Urinary bladder (tissue), 4 donors: ENCODE data around the gene SLC15A2. TPM values are rescaled to one million over a fixed set of nuclear protein-coding genes. Genes with fewer than 3 reads are reported as not detected.
"Not testable (repeated sequence)": the region's sequence is repeated elsewhere in the genome, so short reads cannot be mapped to it uniquely, and the experiment has no call there.

Experiments used
- DNase-seq: peaks from one replicate; pipeline ENCODE4 v3.0.0-alpha.2; 2015; ENCODE audit errors: extremely low spot score
- H3K27ac ChIP-seq: one replicate; pipeline ENCODE4 v1.5.1; 2013; ENCODE audit warnings: low read depth, mild to moderate bottlenecking, moderate library complexity
- H3K36me3 ChIP-seq: one replicate; pipeline ENCODE4 v1.6.1; 2013; ENCODE audit warnings: mild to moderate bottlenecking, moderate library complexity; ENCODE audit not compliant: insufficient read depth
- H3K4me1 ChIP-seq: one replicate; pipeline ENCODE4 v1.6.1; 2013; ENCODE audit warnings: mild to moderate bottlenecking, moderate library complexity; ENCODE audit not compliant: insufficient read depth
- H3K4me3 ChIP-seq: one replicate; pipeline ENCODE4 v1.5.1; 2013; ENCODE audit warnings: low read depth, low read length
- WGBS: extraction: QIAGEN DNeasy Blood & Tissue Kit; methylation state at CpG from one replicate; pipeline ENCODE4 v1.1.7; 2013; 5-methylcytosine and 5-hydroxymethylcytosine counted together
- polyA plus RNA-seq: library from polyadenylated mRNA; stranded (reverse); fragments of 200-250 nt; gene quantifications from one replicate; pipeline ENCODE4 v1.2.3, GENCODE V29; 2013
- total RNA-seq: library from RNA; depleted of rRNA; stranded (reverse); fragments of >200 nt; gene quantifications from one replicate; pipeline ENCODE4 v1.2.3, GENCODE V29; 2014
- donor health status: healthy with polysubstance abuse.
- donor health status: healthy.

Gene SLC15A2, protein sequence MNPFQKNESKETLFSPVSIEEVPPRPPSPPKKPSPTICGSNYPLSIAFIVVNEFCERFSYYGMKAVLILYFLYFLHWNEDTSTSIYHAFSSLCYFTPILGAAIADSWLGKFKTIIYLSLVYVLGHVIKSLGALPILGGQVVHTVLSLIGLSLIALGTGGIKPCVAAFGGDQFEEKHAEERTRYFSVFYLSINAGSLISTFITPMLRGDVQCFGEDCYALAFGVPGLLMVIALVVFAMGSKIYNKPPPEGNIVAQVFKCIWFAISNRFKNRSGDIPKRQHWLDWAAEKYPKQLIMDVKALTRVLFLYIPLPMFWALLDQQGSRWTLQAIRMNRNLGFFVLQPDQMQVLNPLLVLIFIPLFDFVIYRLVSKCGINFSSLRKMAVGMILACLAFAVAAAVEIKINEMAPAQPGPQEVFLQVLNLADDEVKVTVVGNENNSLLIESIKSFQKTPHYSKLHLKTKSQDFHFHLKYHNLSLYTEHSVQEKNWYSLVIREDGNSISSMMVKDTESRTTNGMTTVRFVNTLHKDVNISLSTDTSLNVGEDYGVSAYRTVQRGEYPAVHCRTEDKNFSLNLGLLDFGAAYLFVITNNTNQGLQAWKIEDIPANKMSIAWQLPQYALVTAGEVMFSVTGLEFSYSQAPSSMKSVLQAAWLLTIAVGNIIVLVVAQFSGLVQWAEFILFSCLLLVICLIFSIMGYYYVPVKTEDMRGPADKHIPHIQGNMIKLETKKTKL
- total RNA-seq (14.0 TPM), polyA plus RNA-seq (0.65 TPM)

DNA sequence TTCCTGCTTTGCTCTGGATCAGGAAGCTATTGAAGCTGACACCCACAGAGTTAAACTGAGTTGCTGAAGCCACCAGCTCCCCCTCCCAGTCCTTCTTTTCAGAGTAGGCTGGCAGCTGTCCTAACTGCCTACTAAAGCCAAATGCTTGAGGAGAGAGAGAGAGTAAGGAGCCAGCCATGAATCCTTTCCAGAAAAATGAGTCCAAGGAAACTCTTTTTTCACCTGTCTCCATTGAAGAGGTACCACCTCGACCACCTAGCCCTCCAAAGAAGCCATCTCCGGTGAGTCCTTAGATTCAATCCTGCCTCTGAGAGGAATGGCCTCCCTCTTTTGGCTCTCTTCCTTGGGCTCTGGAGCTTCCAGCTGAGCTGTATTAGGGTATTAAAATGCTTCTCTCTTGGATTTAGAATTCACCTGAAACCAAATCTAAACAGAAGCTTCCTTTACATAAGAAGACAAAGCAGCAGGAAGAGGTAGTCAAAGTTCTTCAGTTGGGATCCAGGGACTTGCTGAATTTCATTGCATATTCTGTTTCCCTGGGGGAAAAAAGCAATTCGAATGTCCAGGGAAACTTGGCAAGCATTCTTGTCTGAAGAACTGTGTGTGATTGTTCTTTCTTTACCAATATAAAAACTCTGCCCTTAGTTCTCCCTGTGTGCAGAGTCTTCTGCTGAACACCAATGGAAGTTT, at the start of gene SLC15A2:
Gene SLC15A2, plus strand, starts transcription at position 101 of the 690 bp plus-strand sequence. Its CDS starts 76 bp downstream, at position 177.
- DNase-seq, result no peak
- Histone ChIP-seq H3K36me3 (peaks cover 2% of the 10 kb centered on the region), H3K27ac (no peak within 1 kb of the TSS), H3K4me3 (no peak within 1 kb of the TSS), H3K4me1 (no peaks in the 10 kb centered on the region)
- 22% methylated on average over 3 of the region's 3 CpGs for WGBS

DNA sequence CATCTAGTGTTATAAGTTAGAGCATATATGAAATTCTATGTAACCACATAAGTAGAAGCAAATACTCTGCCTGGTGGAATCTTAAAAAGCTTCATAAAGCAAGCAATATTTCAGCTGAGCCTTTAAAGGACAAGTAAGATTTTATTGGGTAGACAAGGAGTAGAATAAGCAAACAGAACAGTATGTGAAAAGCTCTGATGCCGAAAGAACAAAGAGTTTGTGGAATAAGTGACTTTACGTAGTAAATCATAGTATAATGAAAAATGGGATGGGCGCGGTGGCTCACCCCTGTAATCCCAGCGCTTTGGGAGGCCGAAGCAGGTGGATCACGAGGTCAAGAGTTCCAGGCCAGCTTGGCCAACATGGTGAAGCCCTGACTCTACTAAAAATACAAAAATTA, 49.3 kb upstream of the SLC15A2 start:
- H3K27ac ChIP-seq, result no peak overlapping the region
- no peaks in the 10 kb centered on the region for H3K36me3 ChIP-seq
- H3K4me3 ChIP-seq, result no peak overlapping the region
- no peak for DNase-seq
- 90% methylated on average over 7 of the region's 7 CpGs for WGBS
- H3K4me1 ChIP-seq, result no peaks in the 10 kb centered on the region

DNA sequence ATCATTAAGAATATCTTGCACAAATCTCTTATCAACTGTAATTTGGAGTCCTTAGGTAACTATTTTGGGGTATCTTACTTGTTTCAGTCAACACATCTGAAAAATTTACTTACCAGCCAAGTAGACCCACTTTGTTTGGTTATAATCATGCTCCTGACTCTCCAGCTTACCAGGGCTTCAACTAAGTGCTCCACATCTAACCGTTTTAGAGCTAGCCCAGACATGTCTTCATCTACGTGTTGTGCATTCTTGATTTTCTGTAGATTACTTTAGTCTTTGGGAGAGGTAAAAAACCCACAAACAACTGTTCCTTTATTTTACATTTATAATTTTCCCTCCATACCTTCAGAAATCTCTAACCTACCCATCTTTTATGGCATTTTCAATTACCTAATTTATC, 41.9 kb upstream of the SLC15A2 start:
- 85% methylated on average over 2 of the region's 2 CpGs for WGBS
- no peaks in the 10 kb centered on the region for H3K4me1 ChIP-seq
- H3K27ac ChIP-seq, result no peak overlapping the region
- no peak overlapping the region for H3K4me3 ChIP-seq
- DNase-seq, result peak; percentile 4
- no peaks in the 10 kb centered on the region for H3K36me3 ChIP-seq

DNA sequence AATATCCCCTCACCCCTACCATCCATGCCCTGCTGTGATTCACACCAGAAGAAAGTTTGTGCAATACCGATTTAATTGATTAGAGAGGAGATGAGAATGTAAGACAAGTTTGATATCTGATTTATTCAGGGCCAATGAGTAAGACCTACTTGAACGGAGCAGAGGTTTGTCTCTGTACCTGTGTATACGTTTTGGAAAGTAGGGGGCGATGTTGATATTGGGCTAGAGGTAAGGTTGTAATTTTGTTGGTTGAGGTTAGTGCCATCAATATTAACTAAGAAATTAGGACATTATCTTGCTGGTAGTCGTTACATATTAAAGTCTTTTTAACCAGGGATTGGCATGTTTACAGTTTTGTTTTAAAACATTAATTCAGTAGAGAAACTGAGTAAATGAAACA, 38.6 kb upstream of the SLC15A2 start:
- no peak overlapping the region for H3K27ac ChIP-seq
- no peak overlapping the region for H3K4me3 ChIP-seq
- H3K36me3 ChIP-seq, result no peaks in the 10 kb centered on the region
- no peak for DNase-seq
- H3K4me1 ChIP-seq, result no peaks in the 10 kb centered on the region
- WGBS, result 31% methylated on average over 5 of the region's 5 CpGs

DNA sequence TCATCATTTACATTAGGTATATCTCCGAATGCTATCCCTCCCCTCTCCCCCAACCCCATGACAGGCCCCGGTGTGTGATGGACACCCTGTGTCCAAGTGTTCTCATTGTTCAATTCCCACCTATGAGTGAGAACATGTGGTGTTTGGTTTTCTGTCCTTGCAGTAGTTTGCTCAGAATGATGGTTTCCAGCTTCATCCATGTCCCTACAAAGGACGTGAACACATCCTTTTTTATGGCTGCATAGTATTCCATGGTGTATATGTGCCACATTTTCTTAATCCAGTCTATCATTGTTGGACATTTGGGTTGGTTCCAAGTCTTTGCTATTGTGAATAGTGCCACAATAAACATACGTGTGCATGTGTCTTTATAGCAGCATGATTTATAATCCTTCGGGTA, 36.4 kb upstream of the SLC15A2 start:
- H3K4me1 ChIP-seq, H3K27ac ChIP-seq, H3K36me3 ChIP-seq, DNase-seq, H3K4me3 ChIP-seq: not testable (repeated sequence)
- 95% methylated on average over 4 of the region's 5 CpGs for WGBS

DNA sequence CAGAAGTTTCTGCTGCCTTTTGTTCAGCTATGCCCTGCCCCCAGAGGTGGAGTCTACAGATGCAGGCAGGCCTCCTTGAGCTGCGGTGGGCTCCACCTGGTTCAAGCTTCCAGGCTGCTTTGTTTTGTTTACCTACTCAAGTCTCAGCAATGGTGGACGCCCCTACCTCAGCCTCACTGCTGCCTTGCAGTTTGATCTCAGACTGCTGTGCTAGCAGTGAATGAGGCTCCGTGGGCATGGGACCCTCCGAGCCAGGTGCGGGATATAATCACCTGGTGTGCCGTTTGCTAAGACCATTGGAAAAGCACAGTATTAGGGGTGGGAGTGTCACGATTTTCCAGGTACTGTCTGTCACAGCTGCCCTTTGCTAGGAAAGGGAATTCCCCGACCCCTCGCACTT, 31.0 kb upstream of the SLC15A2 start:
- not testable (repeated sequence) for DNase-seq, H3K4me1 ChIP-seq, H3K27ac ChIP-seq, H3K4me3 ChIP-seq, H3K36me3 ChIP-seq
- 97% methylated on average over 9 of the region's 9 CpGs for WGBS

DNA sequence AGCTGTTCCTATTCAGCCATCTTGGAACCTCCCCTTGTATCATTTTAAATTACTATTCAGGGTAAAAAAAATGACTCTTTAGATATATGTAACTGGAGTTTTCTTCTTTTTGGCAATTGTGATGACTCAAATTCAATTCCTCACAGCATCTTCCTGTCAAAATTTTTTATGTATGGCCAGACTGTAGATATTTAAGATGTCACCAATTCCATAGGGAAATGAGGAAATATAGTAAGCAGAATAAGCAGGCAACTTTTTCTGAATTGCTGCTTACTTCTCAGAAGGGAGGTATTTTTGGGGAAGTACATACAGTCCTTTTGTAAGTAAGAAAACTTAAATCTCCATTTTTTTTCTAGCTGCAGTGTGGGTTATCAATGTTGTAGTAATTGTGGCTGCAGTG, 30.4 kb upstream of the SLC15A2 start:
- Histone ChIP-seq H3K36me3 (no peaks in the 10 kb centered on the region), H3K27ac (no peak overlapping the region), H3K4me3 (no peak overlapping the region), H3K4me1 (no peaks in the 10 kb centered on the region)
- no peak for DNase-seq

DNA sequence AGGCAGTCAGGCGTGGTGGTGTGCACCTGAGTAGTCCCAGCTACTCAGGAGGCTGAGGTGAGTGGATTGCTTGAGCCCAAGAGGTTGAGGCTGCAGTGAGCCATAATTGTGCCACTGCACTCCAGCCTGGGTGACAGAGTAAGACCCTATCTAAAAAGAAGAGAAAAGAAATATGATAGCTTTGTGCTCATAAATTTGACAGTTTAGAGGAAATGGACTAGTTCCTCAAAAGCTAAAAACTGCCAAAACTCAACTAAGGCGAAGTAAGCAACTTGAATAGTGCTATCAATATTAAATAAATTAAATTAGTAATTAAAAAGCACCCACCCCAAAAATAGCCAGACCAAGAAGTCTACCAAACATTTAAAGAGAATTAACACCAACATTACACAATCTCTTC, 24.5 kb upstream of the SLC15A2 start:
- WGBS, result 88% methylated on average over 2 of the region's 2 CpGs
- Histone ChIP-seq H3K4me3 (no peak overlapping the region), H3K36me3 (no peaks in the 10 kb centered on the region), H3K27ac (no peak overlapping the region), H3K4me1 (no peaks in the 10 kb centered on the region)
- no peak for DNase-seq

DNA sequence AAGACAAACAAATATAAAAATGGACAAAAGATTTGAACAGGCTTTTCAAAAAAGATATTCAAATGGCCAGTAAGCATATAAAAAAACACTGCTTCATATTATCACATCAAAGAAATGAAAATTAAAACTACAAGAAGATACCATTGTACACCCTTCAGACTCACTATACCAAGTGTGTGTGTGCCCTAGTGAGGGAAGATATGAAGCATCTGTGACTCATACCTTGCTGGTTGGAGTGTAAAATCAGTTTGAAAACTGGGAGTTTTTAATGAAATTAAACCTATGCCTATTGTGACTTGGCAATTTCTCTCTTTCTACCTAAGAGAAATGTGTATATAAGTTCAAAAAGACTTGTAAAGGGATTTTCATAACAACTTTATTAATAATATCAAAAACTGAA, 23.5 kb upstream of the SLC15A2 start:
- Histone ChIP-seq H3K27ac (no peak overlapping the region), H3K36me3 (no peaks in the 10 kb centered on the region), H3K4me3 (no peak overlapping the region), H3K4me1 (no peaks in the 10 kb centered on the region)
- DNase-seq, result no peak

DNA sequence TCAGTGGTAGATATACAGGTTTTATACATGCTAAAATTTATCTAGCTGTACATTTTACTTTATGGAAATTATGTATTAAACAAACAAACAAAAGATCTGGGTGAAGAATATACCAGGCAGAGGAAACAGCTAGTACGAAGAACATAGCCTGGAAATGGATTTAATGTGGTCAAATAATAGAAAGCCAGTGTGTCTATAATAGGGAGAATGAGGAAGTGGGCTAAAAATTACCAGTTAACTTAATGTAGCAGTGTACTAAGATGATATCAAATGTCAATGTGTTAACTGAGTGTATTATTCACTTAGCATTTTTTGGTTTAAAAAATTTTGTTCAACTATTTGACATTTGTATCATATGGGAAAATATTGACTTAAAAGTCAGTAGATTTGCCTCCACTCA, 22.8 kb upstream of the SLC15A2 start:
- H3K36me3 ChIP-seq, result no peaks in the 10 kb centered on the region
- no peak for DNase-seq
- H3K4me3 ChIP-seq, result no peak overlapping the region
- H3K4me1 ChIP-seq, result no peaks in the 10 kb centered on the region
- H3K27ac ChIP-seq, result no peak overlapping the region
- WGBS, result 71% methylated on average over 1 of the region's 1 CpG

DNA sequence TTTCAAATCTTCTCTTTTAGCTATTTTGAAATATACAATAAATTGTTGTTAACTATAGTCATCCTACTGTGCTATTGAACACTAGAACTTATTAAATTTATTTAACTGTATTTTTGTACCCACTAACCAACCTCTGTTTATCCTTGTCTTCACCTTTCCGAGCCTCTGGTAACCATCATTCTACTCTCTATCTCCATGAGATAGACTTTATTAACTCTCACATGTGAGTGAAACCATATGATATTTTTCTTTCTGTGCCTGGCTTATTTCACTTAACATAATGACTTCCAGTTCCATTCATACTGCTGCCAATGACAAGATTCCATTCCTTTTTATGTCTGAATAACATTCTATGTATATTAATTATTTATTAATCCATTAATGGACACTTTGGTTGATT, 15.8 kb upstream of the SLC15A2 start:
- Histone ChIP-seq H3K4me1 (no peaks in the 10 kb centered on the region), H3K27ac (no peak overlapping the region), H3K4me3 (no peak overlapping the region), H3K36me3 (no peaks in the 10 kb centered on the region)
- no peak for DNase-seq
- WGBS, result 38% methylated on average over 1 of the region's 1 CpG

DNA sequence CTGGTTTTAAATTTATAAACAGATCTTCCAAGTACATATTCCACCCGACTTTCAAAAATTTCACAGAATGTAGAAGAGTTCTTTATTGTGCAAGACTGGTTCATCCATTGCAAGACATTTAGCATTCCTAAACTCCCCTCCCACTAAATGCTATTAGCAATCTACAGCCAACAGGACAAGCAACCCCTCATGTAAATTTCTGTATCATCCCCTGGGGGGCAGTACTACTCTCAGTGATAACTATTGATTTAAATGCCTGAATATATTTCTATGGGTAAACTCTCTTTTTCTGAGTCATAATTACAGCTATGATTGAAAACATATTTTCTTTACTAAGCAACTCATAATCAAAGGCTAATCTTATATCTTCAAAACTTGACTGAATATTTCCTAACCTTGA, 10.7 kb upstream of the SLC15A2 start:
- H3K27ac ChIP-seq, result no peak overlapping the region
- 31% methylated on average over 1 of the region's 1 CpG for WGBS
- no peaks in the 10 kb centered on the region for H3K36me3 ChIP-seq
- no peaks in the 10 kb centered on the region for H3K4me1 ChIP-seq
- H3K4me3 ChIP-seq, result no peak overlapping the region
- no peak for DNase-seq

DNA sequence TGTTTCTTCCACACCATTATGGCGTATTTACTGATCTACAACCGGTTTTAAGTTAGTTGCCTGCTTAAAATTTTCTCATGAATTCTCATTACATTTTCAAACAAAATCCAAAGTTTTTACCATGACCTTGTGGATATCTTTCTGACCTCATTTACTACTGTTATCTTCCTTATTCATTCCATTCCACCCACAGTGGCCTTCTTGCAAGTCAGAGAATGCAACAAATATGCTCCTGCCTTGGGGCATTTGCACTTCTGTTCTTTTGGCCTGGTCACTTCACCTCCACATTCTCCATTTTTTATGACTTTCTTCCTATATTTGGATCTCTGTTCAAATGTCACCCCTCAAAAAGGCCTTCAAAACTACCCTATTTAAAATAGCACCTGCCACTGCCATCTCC, 8.8 kb upstream of the SLC15A2 start:
- H3K4me1 ChIP-seq, result no peaks in the 10 kb centered on the region
- H3K36me3 ChIP-seq, result peaks cover 2% of the 10 kb centered on the region
- 90% methylated on average over 2 of the region's 2 CpGs for WGBS
- H3K4me3 ChIP-seq, result no peak overlapping the region
- H3K27ac ChIP-seq, result no peak overlapping the region
- DNase-seq, result no peak

DNA sequence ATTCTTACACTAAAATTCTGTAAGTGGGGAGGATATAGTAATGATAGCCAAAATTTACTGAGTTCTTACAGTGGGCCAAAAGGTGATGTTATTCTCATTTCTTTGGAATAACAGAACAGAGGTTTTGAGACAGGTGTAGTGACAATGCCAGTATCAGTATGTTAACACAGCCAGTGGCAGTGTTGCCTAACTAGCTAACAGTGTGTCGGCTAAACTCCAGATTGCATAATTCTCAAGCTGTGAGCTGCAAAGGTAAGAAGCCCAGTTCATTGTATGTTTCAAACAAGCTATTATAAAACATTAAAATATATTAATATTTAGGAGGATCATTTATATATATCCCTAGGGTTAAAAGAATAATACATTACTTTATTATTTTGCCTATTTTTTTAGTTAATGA, 920 bp downstream of the SLC15A2 start:
- H3K36me3 ChIP-seq, result no peaks in the 10 kb centered on the region
- no peaks in the 10 kb centered on the region for H3K4me1 ChIP-seq
- WGBS, result 0% methylated on average over 1 of the region's 1 CpG
- no peak overlapping the region for H3K27ac ChIP-seq
- no peak overlapping the region for H3K4me3 ChIP-seq
- no peak for DNase-seq
